ENCODE measurements around the gene ROMO1.
"Not testable (repeated sequence)": the region's sequence is repeated elsewhere in the genome, so short reads cannot be mapped to it uniquely, and the experiment has no call there.

The ROMO1 gene

GRCh38 chr20:35741892-35742740, 42.9 kb downstream of the ROMO1 start, which contains the start of gene RBM39:
Gene RBM39, minus strand, starts transcription at chr20:35742260. Its CDS starts 1,386 bp downstream, at chr20:35740874.
- peak; percentile 100 for DNase-seq (ENCODE audit: low read depth)
- H3K4me3 ChIP-seq (ENCODE audit: low read depth, low read length) = peak within 1 kb of the TSS; percentile 92

GRCh38 chr20:35742741-35743523, 43.7 kb downstream of the ROMO1 start:
- peak overlapping the region; percentile 57 for H3K4me3 ChIP-seq (ENCODE audit: low read depth, low read length)
- DNase-seq (ENCODE audit: low read depth) = no peak

GRCh38 chr20:35743693-35744491, 44.7 kb downstream of the ROMO1 start:
- no peak for DNase-seq (ENCODE audit: low read depth)
- H3K4me3 ChIP-seq (ENCODE audit: low read depth, low read length) = no peak overlapping the region

- H3K4me3 ChIP-seq (ENCODE audit: low read depth, low read length); DNase-seq (ENCODE audit: low read depth): not testable (repeated sequence)
Observed at GRCh38 chr20:35744492-35744841, 45.3 kb downstream of the ROMO1 start.
